BJ (cell line): ENCODE results near the gene ZNF337. TPM values are rescaled to one million over a fixed set of nuclear protein-coding genes. Genes with fewer than 3 reads are reported as not detected.

Source experiments
- CTCF ChIA-PET: fragments of 350-600 bp; formaldehyde crosslinking; extraction: SDS; loops from one replicate; lab custom pipeline; 2021; ENCODE audit warnings: antibody characterized with exemption, inconsistent platforms; lab: Yijun Ruan, JAX
- POLR2A ChIA-PET: fragments of 300-600 bp; sonication (Branson Sonifier 250); formaldehyde crosslinking; extraction: SDS; loops from one replicate; lab custom pipeline; 2021; ENCODE audit warnings: antibody characterized with exemption; lab: Charles Lee
- DNase-seq: peaks from one replicate; pipeline ENCODE4 v3.0.0-alpha.2; 2011; ENCODE audit warnings: low read depth
- H3K27me3 ChIP-seq: 2 replicates; pipeline ENCODE4 v1.6.0; 2011; ENCODE audit warnings: low read length; ENCODE audit not compliant: control insufficient read depth, insufficient read depth
- H3K36me3 ChIP-seq: 2 replicates; pipeline ENCODE4 v1.5.1; 2011; ENCODE audit warnings: low read length; ENCODE audit not compliant: control insufficient read depth, insufficient read depth
- H3K4me3 ChIP-seq: 2 replicates; pipeline ENCODE4 v1.5.1; 2011; ENCODE audit warnings: low read depth, mild to moderate bottlenecking, control low read depth, low read length
- polyA plus RNA-seq: library from polyadenylated mRNA; depleted of rRNA; stranded (reverse); fragments of >200 nt; gene quantifications from 2 replicates; pipeline ENCODE4 v1.2.3, GENCODE V29; 2011
- TF ChIP-seq, protein P1 (sequence below): IDR thresholded peaks from 2 replicates; pipeline ENCODE4 v1.5.1; 2011; ENCODE audit warnings: low read depth, mild to moderate bottlenecking, control low read depth, inconsistent platforms, low read length, moderate library complexity; ENCODE audit not compliant: insufficient read depth

Gene ZNF337
- polyA plus RNA-seq, 1 experiment = 8.2 TPM

- DNase-seq = no peak
- ChIA-PET CTCF (no interaction called here), POLR2A (no interaction called here)
- Histone ChIP-seq H3K4me3 (no peak overlapping the region), H3K27me3 (no peaks in the 10 kb centered on the region), H3K36me3 (no peaks in the 10 kb centered on the region)
- TF ChIP-seq, protein P1, sequence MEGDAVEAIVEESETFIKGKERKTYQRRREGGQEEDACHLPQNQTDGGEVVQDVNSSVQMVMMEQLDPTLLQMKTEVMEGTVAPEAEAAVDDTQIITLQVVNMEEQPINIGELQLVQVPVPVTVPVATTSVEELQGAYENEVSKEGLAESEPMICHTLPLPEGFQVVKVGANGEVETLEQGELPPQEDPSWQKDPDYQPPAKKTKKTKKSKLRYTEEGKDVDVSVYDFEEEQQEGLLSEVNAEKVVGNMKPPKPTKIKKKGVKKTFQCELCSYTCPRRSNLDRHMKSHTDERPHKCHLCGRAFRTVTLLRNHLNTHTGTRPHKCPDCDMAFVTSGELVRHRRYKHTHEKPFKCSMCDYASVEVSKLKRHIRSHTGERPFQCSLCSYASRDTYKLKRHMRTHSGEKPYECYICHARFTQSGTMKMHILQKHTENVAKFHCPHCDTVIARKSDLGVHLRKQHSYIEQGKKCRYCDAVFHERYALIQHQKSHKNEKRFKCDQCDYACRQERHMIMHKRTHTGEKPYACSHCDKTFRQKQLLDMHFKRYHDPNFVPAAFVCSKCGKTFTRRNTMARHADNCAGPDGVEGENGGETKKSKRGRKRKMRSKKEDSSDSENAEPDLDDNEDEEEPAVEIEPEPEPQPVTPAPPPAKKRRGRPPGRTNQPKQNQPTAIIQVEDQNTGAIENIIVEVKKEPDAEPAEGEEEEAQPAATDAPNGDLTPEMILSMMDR = no peak
Measured at GRCh38 chr20:25739615-25740320, 43.1 kb upstream of the ZNF337 start.

GRCh38 chr20:25738198-25738597 lies 41.5 kb upstream of the ZNF337 start:
- POLR2A ChIA-PET = no interaction called here
- no peaks in the 10 kb centered on the region for H3K27me3 ChIP-seq
- no peak overlapping the region for H3K4me3 ChIP-seq
- DNase-seq = peak; percentile 21
- H3K36me3 ChIP-seq = no peaks in the 10 kb centered on the region
- CTCF ChIA-PET = no interaction called here
- TF ChIP-seq, protein P1 = no peak

- Histone ChIP-seq H3K4me3 (no peak overlapping the region), H3K27me3 (no peaks in the 10 kb centered on the region), H3K36me3 (no peaks in the 10 kb centered on the region)
- CTCF ChIA-PET = no interaction called here
- TF ChIP-seq, protein P1 = no peak
- no peak for DNase-seq
- POLR2A ChIA-PET = no interaction called here
Measured at GRCh38 chr20:25733903-25734302, 37.2 kb upstream of the ZNF337 start.

- CTCF ChIA-PET = no interaction called here
- POLR2A ChIA-PET = no interaction called here
- TF ChIP-seq, protein P1 = no peak
- no peak for DNase-seq
- H3K36me3 ChIP-seq = no peaks in the 10 kb centered on the region
- H3K4me3 ChIP-seq = no peak overlapping the region
- no peaks in the 10 kb centered on the region for H3K27me3 ChIP-seq
Measured at GRCh38 chr20:25730862-25731261, 34.2 kb upstream of the ZNF337 start.

DNA sequence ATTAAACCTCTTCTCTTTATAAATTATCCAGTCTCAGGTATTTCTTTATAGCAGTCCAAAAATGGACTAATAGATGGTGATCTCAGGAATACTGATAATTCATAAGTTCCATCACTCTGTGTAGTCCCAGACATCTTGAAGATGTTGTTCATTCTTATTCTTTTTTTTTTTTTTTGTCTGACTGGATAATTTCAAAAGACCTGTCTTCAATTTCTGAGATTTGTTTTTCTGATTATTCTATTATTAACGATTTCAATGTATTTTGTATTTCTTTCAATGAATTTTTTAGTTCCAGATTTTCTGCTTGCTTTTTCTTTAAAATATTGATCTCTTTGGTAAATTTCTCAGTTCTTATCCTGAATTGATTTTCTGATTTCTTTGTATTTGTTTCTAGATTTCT lies 29.7 kb upstream of the ZNF337 start:
- ChIA-PET CTCF (no interaction called here), POLR2A (no interaction called here)
- H3K4me3 ChIP-seq = no peak overlapping the region
- no peaks in the 10 kb centered on the region for H3K27me3 ChIP-seq
- no peaks in the 10 kb centered on the region for H3K36me3 ChIP-seq
- DNase-seq = no peak
- TF ChIP-seq, protein P1 = no peak
